ENCODE measurements around the gene MT3.

The MT3 gene

DNA sequence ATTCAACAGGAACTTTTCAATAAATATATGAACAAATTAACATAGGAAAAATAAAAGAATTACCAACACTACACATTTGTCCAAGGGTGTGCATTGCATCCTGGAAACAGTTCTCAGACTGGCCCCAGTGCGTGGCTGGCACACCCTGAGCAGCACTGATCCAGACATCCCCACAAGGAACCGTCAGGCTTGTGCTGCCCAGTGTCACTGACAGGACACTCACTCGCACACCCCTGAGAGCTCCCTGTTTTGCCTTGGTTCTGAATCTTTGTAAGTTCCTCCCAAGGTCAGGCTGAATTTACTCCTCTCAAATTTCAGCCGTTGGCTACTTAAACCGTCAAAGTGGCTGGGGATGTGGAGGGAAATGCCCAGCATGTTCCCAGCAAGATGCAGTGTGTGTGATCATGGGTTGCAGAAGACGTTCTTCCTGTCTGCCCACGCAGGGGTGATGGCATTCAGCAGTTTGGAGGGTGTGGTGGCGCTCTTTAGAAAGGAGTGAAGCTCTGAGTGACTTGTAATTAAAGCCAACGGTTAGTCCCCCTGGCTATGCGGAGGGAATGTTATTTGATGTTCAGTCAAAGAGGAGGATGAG lies 20.8 kb downstream of the MT3 start:
- TF ChIP-seq, protein P1, sequence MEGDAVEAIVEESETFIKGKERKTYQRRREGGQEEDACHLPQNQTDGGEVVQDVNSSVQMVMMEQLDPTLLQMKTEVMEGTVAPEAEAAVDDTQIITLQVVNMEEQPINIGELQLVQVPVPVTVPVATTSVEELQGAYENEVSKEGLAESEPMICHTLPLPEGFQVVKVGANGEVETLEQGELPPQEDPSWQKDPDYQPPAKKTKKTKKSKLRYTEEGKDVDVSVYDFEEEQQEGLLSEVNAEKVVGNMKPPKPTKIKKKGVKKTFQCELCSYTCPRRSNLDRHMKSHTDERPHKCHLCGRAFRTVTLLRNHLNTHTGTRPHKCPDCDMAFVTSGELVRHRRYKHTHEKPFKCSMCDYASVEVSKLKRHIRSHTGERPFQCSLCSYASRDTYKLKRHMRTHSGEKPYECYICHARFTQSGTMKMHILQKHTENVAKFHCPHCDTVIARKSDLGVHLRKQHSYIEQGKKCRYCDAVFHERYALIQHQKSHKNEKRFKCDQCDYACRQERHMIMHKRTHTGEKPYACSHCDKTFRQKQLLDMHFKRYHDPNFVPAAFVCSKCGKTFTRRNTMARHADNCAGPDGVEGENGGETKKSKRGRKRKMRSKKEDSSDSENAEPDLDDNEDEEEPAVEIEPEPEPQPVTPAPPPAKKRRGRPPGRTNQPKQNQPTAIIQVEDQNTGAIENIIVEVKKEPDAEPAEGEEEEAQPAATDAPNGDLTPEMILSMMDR (IDR thresholded peaks at IDR 0.05; ENCODE audit: insufficient read depth, missing control alignments): no peak
- FAIRE-seq (no peak), DNase-seq (ENCODE audit: insufficient read length, low spot score) (no peak)

DNA sequence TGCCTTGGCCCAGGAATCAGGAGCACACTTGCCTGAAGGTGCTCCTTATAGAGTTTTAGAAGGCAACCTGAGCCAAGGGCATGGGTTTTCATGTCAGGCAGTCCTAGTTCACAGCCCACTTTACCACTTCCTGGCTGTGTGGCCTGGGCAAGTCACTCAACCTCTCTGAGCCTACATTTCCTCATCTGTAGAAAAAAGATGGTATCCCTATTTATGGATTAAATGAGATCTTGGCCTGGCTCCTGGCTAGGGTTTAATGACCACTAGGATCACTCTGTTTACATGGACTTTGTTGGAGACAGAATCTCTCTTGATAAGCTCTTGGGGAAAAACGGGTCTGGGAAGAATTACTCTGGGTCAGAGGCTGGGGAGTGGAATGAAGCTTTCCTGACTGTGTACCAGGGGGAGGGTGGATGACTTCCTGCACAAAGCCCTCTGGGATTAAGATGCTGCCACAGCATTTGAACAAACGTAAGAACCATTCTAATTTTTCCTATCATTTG lies 21.3 kb downstream of the MT3 start:
- no peak for DNase-seq (ENCODE audit: insufficient read length, low spot score)
- TF ChIP-seq, protein P1 (IDR thresholded peaks at IDR 0.05; ENCODE audit: insufficient read depth, missing control alignments): no peak
- no peak for FAIRE-seq

DNA sequence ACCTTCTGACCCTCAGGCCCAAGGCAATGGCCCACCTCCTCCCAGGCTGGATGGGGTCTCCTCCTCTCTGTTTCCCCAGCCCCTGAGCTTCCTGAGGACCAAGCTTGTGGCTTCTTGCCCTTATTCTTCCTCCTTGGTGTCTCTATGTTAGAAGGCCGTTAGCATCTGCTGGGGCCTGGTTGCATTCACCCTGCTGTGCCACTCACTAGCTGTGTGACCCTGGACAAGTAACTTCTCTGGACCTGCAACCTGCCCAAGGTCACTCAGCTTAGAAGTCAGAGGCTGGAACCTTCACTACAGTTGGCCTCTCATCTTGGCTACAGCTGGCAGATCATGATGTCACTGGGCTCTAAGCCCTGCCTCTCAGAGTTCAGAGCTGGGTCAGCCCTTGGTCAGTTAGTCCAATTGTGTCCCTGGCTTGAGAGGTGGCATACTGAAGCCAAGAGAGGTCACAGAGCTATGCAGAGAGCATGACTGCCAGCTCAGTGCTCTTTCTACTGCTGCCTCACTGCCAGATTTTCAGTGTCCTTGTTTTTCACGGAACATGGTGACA lies 22.0 kb downstream of the MT3 start:
- TF ChIP-seq, protein P1 (IDR thresholded peaks at IDR 0.05; ENCODE audit: insufficient read depth, missing control alignments): no peak
- FAIRE-seq: no peak
- no peak for DNase-seq (ENCODE audit: insufficient read length, low spot score)

DNA sequence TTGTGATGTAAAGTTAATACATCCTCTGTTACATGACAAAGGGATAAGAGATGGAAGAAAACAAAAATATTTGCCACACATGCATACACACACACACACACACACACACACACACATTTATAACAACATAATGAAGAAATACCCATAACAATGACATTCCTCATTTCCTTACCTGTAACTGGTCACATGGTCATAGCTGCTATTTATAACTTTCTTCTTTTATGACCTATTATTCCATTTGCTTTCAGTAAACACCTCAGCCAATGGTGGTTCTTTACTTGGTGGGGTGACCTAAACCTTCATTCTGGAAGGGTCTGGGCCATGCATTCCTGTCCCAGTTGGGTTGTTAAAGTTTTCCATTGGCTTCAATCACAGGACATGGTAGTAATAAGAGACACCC lies 24.4 kb downstream of the MT3 start:
- TF ChIP-seq, protein P1 (IDR thresholded peaks at IDR 0.05; ENCODE audit: insufficient read depth, missing control alignments): no peak
- FAIRE-seq (no peak), DNase-seq (ENCODE audit: insufficient read length, low spot score) (no peak)

DNA sequence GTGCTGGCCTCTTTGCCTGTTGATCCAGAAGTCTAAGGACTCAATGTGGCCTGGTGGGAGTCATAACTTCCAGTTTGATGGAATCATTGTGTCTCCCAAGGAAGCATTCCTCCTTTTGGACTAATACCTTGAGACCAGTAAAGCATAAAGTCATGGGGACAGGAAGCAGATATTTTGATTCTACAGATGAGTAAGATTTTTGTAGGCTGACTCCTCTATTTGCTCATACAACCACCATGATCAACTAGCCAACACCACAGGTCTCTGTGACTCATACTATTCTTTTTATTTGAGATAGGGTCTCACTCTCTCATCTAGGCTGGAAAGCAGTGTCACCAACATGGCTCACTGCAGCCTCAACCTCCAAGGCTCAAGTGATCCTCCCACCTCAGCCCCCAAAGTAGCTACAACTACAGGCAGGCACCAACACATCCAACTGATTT lies 25.2 kb downstream of the MT3 start:
- FAIRE-seq (no peak), DNase-seq (ENCODE audit: insufficient read length, low spot score) (no peak)
- TF ChIP-seq, protein P1 (IDR thresholded peaks at IDR 0.05; ENCODE audit: insufficient read depth, missing control alignments): no peak

DNA sequence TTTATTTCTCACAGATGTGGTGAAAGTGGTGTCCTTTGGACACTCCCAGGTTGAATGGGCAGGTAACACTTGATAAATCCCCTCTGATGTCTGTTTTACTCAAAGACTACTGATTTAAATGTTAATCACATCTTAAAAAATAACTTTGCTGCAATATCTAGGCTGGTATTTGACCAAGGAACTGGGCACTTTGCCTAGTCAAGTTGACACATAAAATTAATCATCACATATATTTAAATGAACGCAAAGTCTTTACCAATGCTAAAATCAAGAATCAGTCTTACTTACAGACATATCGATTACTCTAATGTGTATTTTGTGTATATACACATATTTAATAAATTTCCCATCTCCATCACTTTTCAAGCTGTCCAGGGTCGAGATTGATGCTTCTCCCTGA lies 26.0 kb downstream of the MT3 start:
- DNase-seq (ENCODE audit: insufficient read length, low spot score): no peak
- TF ChIP-seq, protein P1 (IDR thresholded peaks at IDR 0.05; ENCODE audit: insufficient read depth, missing control alignments): no peak
- FAIRE-seq: no peak

DNA sequence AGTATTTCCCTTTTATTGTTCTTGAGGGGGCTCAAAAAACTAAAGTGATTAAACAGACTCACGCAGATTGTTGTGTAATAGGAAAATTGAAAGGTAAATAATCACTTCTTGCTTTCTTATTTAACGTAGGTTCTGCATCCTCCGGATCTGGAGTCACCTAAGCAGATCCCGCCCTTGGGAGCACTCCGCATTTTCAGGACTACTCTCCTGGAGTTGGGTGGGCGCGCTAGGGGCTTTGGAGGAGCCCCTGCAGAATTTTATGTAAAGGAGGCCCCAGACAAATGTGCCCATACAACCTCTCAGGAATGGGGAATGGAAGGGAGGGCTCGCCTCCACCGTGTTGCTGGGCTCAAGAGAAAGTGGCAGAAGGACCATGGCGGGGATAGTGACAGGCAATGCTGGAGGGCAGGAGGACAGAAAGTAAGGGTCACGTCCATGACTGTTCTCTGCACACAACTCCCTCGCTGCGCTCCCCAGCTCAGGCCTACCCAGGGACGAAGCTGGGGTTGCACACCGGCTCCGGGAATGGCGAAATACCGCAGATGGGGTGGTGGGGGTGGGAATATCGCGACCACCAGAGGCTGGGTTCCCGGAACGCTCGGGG lies 27.4 kb downstream of the MT3 start:
- TF ChIP-seq, protein P1 (IDR thresholded peaks at IDR 0.05; ENCODE audit: insufficient read depth, missing control alignments): no peak

More for the DNA sequence above, 27.4 kb downstream of the MT3 start:
- FAIRE-seq (no peak), DNase-seq (ENCODE audit: insufficient read length, low spot score) (no peak)
